Keratinocyte (primary cell): ENCODE data around the gene LRRC74B. TPM values are rescaled to one million over a fixed set of nuclear protein-coding genes. Genes with fewer than 3 reads are reported as not detected.
A peak's percentile ranks its signal among the peaks of the same experiment; 100 is the strongest.

Experiments used
- DNase-seq: peaks from one replicate; pipeline ENCODE4 v3.0.0-alpha.2; 2011; ENCODE audit warnings: low read depth, missing footprints, low spot score
- FAIRE-seq: peaks from 2 replicates; lab custom pipeline; 2011; peaks lifted over from hg19 to GRCh38; lab: Jason Lieb, UNC
- H2AFZ ChIP-seq: 2 replicates; pipeline ENCODE4 v1.6.0; 2012; ENCODE audit warnings: low read length, control low read depth, inconsistent platforms; ENCODE audit not compliant: control insufficient read depth
- H3K27ac ChIP-seq: 2 replicates; pipeline ENCODE4 v1.5.1; 2011; ENCODE audit warnings: low read length; ENCODE audit not compliant: control insufficient read depth, insufficient read depth
- H3K27me3 ChIP-seq: 3 replicates; pipeline ENCODE4 v1.6.0; 2011; ENCODE audit warnings: low read length; ENCODE audit not compliant: control insufficient read depth, insufficient read depth; ENCODE audit errors: extremely low read depth
- H3K36me3 ChIP-seq, 2 experiments: 2 replicates in 1 of 2; 3 replicates in 1 of 2; pipeline ENCODE4 v1.5.1; 2011; ENCODE audit warnings: low read length in 2 of 2, mild to moderate bottlenecking in 1 of 2; ENCODE audit not compliant: control insufficient read depth in 2 of 2, insufficient read depth in 2 of 2; ENCODE audit errors: extremely low read depth in 1 of 2
- H3K4me1 ChIP-seq: 3 replicates; pipeline ENCODE4 v1.5.1; 2011; ENCODE audit warnings: low read length; ENCODE audit not compliant: control insufficient read depth, insufficient read depth; ENCODE audit errors: extremely low read depth
- H3K4me2 ChIP-seq: 3 replicates; pipeline ENCODE4 v1.6.0; 2011; ENCODE audit warnings: low read depth, low read length; ENCODE audit not compliant: control insufficient read depth, insufficient read depth; ENCODE audit errors: extremely low read depth
- H3K4me3 ChIP-seq, 3 experiments: fragments of 200-600 bp in 1 of 3; sonication (generic) in 1 of 3; 2 replicates in 2 of 3; 3 replicates in 1 of 3; pipeline ENCODE4 v1.5.1; 2011 to 2016; ENCODE audit warnings: low read length in 3 of 3, mild to moderate bottlenecking in 3 of 3, control low read depth in 2 of 3, inconsistent platforms in 1 of 3, low read depth in 1 of 3, mixed read lengths in 1 of 3, mixed run types in 1 of 3, moderate library complexity in 1 of 3; ENCODE audit not compliant: control insufficient read depth in 2 of 3, insufficient read depth in 2 of 3; ENCODE audit errors: extremely low read depth in 1 of 3
- H3K79me2 ChIP-seq: 2 replicates; pipeline ENCODE4 v1.6.0; 2012; ENCODE audit warnings: low read length; ENCODE audit not compliant: control insufficient read depth, insufficient read depth
- H3K9ac ChIP-seq: 3 replicates; pipeline ENCODE4 v1.6.0; 2011; ENCODE audit warnings: low read length; ENCODE audit not compliant: control insufficient read depth, insufficient read depth; ENCODE audit errors: extremely low read depth
- H3K9me1 ChIP-seq: 3 replicates; pipeline ENCODE4 v1.6.0; 2011; ENCODE audit warnings: low read length; ENCODE audit not compliant: control insufficient read depth, insufficient read depth; ENCODE audit errors: extremely low read depth
- H3K9me3 ChIP-seq: 2 replicates; pipeline ENCODE4 v1.5.1; 2012; ENCODE audit warnings: low read depth, low read length; ENCODE audit not compliant: control insufficient read depth
- H4K20me1 ChIP-seq: 3 replicates; pipeline ENCODE4 v1.6.0; 2011; ENCODE audit warnings: low read length; ENCODE audit not compliant: control insufficient read depth, insufficient read depth; ENCODE audit errors: extremely low read depth
- CTCF ChIP-seq, 3 experiments: IDR thresholded peaks in 1 of 3; conservative IDR thresholded peaks in 1 of 3; optimal IDR thresholded peaks in 1 of 3; 2 replicates in 2 of 3; 3 replicates in 1 of 3; pipeline versions ENCODE3 to v1.5.1; 2011; ENCODE audit warnings: low read length in 3 of 3, mild to moderate bottlenecking in 3 of 3, moderate library complexity in 2 of 3, control low read depth in 1 of 3, inconsistent platforms in 1 of 3; ENCODE audit not compliant: insufficient read depth in 2 of 3; ENCODE audit errors: extremely low read depth in 1 of 3
- EZH2 ChIP-seq: IDR thresholded peaks from one replicate; pipeline ENCODE4 v1.6.1; 2012; ENCODE audit warnings: inconsistent platforms, mild to moderate bottlenecking, low read length, moderate library complexity
- dilution Hi-C: fragments of 300-500 bp; cut with MboI; formaldehyde crosslinking; loops from one replicate; pipeline ENCODE4 v1.7.0; 2020; ENCODE audit warnings: low sequenced_read_pairs; ENCODE audit not compliant: extremely low pct_ligation_motif_present
- polyA plus RNA-seq, 5 experiments: library from polyadenylated mRNA; depleted of rRNA in 3 of 5; stranded (reverse) in 3 of 5; stranded (forward) in 1 of 5; unstranded in 1 of 5; fragments of >200 nt; gene quantifications; 1 replicate in 1 of 5; 2 replicates in 3 of 5; 3 replicates in 1 of 5; pipeline versions ENCODE4 v1.2.1 to v1.2.3, GENCODE V29; 2011 to 2012; ENCODE audit warnings: missing spikeins in 2 of 5, low read depth in 1 of 5, low replicate concordance in 1 of 5

LRRC74B gene
- polyA plus RNA-seq, 1 donor (not counting 4 experiments of a cell fraction or from before 2014, with no cell fraction given) = not detected

GRCh38 chr22:21025266-21025665 is 20.5 kb upstream of the LRRC74B start:
- no peaks in the 10 kb centered on the region for H3K27me3 ChIP-seq
- dilution Hi-C loops = no loop called here
- H3K9me3 ChIP-seq = no peaks in the 10 kb centered on the region
- no peak for DNase-seq
- H3K4me2 ChIP-seq = peak overlapping the region; percentile 72
- H3K36me3 ChIP-seq = no peaks in the 10 kb centered on the region
- no peak for TF ChIP-seq CTCF (optimal IDR thresholded peaks at IDR 0.05 in 1 of 3, IDR thresholded peaks at IDR 0.05 in 1 of 3, conservative IDR thresholded peaks at IDR 0.05 in 1 of 3; ENCODE audit: extremely low read depth in 1 of 3, insufficient read depth in 2 of 3, low read length in 3 of 3)
- no peak for TF ChIP-seq EZH2
- no peaks in the 10 kb centered on the region for H3K79me2 ChIP-seq
- peaks cover 31% of the 10 kb centered on the region for H3K4me1 ChIP-seq
- peak overlapping the region in 2 of 3 experiments; percentile 19 to 54 for H3K4me3 ChIP-seq
- peak overlapping the region; percentile 73 for H3K9ac ChIP-seq
- no peaks in the 10 kb centered on the region for H3K9me1 ChIP-seq
- peak; percentile 92 for FAIRE-seq
- peak overlapping the region; percentile 47 for H2AFZ ChIP-seq
- peak overlapping the region; percentile 85 for H3K27ac ChIP-seq
- no peaks in the 10 kb centered on the region for H4K20me1 ChIP-seq

GRCh38 chr22:21025763-21026755 is 19.7 kb upstream of the LRRC74B start:
- Histone ChIP-seq H3K79me2 (no peaks in the 10 kb centered on the region), H3K4me3 (peak overlapping the region in 2 of 3 experiments; percentile 19 to 54), H3K27ac (peak overlapping the region; percentile 85), H3K36me3 (no peaks in the 10 kb centered on the region), H3K9ac (peak overlapping the region; percentile 73), H3K4me2 (peak overlapping the region; percentile 72), H3K27me3 (peaks cover 5% of the 10 kb centered on the region), H3K4me1 (peaks cover 31% of the 10 kb centered on the region), H2AFZ (peak overlapping the region; percentile 47), H3K9me1 (no peaks in the 10 kb centered on the region), H4K20me1 (no peaks in the 10 kb centered on the region), H3K9me3 (no peaks in the 10 kb centered on the region)
- DNase-seq = no peak
- TF ChIP-seq EZH2 (no peak), CTCF (optimal IDR thresholded peaks at IDR 0.05 in 1 of 3, IDR thresholded peaks at IDR 0.05 in 1 of 3, conservative IDR thresholded peaks at IDR 0.05 in 1 of 3; ENCODE audit: extremely low read depth in 1 of 3, insufficient read depth in 2 of 3, low read length in 3 of 3) (no peak)
- no peak for FAIRE-seq
- dilution Hi-C loops = no loop called here
